DMS153 (cell line): ENCODE results near the gene DUOXA2.
"Not testable (repeated sequence)": the region's sequence is repeated elsewhere in the genome, so short reads cannot be mapped to it uniquely, and the experiment has no call there.

Experiments
- DNase-seq: peaks from one replicate; lab custom pipeline; 2025; lab: John Stamatoyannopoulos, UW

The DUOXA2 gene

DNA sequence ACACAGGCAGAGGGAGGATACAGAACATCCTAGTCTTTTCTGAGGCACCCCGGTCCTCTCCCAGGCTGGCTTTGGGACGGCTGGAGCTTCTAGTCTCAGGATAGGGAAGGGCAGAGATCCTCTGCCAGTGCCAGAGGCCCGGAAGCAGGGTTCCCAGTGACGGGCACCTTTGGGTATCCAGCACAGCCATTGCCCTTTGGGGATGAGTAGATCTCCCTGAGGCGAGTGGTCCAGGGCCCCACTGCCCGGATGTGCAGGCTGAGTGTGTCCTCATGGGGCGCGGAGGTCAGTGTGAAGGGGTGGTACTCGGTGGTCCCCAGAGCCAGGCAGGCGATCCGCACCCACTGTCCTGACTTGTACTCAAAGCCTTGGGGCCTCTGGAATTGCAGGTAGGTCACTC, 18.5 kb upstream of the DUOXA2 start:
- no peak for DNase-seq

DNA sequence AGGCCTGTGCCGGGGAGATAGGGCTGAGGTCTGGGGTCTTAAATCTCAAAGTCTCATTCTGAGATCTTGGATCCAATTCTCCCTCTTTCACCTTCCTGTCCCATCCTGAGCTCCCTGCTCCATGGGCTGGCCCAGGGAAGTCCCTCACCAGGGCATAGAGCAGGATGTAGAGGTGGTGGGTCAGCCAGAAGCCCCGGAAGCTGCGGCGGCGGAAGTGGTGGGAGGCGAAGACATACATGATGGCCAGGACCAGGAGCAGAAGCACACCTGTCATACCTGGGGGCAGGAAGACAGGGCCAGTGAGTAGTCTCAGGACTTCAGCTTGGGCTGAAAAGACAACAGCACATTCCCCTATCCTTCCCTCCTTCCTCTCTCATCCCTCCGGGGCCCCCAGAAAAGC, 16.7 kb upstream of the DUOXA2 start:
- no peak for DNase-seq

DNA sequence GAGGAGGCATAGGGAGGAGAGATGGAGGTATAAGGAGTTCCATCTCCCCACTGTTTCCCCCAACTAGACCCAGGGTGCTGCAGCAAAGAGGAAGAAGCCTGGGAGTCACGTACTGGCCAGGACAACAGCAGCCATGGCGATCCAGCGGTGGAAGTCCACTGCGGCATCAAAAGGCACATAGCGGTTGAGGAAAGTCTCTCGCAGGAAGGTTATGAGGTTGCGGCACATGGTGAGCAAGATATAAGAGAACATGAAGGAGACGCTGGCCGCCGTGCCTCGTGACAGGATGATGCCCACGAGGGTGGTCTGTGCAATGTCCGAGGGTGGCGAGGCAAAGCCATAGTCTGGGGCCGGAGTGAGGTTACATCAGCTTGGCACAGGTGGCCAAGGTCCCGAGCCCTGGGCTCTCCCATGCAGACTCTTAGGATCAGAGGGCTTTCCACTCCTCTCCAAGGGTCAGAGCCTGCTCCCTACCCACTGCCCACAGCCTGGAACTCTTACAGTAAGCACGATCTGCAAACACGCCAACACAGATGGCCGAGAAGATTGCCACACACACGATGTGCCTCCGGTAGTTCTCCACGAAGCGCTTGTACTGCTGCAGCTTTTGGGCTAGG, 14.5 kb upstream of the DUOXA2 start:
- no peak for DNase-seq

DNA sequence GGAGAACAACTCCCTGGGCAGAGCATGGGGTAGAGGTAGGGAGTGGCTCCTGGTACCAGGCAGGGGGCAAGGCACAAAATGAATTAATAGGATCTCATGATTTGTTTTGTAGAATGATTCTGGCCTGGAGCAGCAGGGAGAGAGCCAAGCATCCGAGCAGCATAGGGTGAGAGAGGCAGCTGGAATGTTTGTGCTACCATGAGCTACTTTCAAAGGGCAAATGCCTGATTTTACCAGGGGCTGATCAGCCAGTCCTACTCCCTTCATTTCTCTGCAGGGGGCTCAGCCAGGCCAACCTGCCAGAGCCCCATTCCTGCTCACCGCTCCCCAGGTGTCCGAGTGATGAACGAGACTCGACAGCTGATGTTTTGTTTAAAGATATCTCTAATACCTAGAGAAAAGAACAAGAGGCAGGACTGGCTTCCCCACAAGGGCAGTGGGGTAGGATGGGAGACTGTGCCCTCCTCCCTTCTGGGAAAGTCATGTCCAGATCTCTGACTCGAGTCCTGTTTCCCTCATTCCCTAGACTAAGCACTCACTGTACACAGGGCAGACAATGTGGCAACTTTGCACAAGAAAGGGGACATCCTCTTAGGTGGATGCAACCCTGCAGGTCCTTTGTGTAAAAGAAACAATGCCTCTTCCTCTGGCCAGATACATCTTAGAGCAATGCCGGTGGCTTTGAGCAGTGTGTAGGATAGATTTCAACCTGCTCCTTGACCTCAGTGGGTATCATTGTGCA, 13.1 kb upstream of the DUOXA2 start:
- no peak for DNase-seq

DNA sequence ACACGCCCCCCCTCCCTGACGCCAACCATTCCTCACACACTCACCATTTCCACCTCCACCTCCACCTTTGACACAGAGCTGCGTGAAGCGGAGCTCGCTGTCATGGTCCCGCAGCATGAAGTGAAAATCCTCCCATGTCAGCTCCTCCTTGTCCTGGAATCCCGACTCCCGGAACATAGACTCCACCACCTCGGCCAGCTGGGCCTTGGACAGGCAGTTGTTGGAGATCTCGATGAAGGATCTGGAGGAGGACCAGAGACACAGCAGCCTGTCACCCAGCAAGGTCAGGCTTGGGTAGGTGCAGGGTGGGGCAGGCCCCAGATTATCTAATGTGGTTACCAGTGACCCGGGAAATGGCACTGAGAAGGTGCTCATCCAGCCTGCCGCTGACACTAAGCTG, 12.4 kb upstream of the DUOXA2 start:
- no peak for DNase-seq

DNA sequence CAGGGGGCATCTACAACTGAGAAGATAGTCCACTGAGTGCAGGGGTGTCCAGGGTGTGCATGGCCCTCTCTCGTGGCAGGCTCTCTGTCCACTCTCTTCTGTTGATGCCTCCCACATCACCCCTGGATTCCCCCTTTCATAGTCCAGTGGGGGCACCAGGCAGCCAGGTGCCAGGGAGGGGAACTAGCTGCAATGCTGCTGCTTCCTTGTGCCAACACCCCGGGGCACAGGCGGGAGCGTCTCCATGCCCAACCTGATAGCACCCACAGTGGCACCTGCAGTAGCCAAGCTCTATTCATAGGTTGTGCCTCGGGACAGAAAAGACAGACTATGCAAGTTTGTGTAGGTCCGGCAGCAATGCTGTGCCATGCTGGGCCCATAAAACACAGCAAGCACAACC, 11.9 kb upstream of the DUOXA2 start:
- DNase-seq: no peak

DNA sequence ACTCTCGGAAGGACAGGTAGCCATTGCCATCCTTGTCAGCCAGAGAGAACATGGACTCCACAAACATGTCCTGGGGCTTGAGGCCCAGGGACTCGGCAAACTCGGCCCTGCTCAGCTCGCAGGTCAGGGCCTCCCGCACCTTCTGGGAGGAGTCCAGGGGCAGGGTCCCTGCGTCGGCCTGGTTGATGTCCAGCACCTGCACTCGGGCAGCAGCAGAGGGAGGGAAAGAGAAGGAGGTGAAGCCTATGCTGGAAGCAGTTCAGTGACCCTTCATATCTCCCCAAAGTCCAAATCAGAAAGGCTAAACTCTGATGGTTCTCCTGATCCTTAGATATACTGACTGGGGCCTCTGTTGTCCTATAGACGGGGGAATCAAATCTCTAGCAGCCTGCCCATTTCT, 10.0 kb upstream of the DUOXA2 start:
- not testable (repeated sequence) for DNase-seq

DNA sequence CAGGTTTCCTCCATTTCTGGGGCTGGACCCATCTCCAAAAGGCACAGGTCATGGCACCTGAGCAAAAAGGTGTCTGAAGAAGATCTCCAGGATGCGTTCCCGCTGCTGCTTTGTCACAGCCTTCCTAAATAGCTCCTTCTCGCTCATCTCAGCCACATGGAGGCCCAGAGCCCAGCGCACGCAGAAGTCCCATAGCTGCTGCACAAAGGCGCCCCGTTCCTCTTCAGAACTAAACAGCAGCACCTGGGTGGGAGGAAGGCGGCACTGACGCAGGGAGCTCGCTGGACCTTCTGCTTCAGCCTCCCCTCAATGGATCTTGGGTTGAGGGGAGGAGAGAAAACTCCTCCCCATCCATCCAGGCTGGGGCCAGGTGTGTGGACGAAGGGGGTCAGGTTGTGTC, 8.5 kb upstream of the DUOXA2 start:
- DNase-seq: no peak

DNA sequence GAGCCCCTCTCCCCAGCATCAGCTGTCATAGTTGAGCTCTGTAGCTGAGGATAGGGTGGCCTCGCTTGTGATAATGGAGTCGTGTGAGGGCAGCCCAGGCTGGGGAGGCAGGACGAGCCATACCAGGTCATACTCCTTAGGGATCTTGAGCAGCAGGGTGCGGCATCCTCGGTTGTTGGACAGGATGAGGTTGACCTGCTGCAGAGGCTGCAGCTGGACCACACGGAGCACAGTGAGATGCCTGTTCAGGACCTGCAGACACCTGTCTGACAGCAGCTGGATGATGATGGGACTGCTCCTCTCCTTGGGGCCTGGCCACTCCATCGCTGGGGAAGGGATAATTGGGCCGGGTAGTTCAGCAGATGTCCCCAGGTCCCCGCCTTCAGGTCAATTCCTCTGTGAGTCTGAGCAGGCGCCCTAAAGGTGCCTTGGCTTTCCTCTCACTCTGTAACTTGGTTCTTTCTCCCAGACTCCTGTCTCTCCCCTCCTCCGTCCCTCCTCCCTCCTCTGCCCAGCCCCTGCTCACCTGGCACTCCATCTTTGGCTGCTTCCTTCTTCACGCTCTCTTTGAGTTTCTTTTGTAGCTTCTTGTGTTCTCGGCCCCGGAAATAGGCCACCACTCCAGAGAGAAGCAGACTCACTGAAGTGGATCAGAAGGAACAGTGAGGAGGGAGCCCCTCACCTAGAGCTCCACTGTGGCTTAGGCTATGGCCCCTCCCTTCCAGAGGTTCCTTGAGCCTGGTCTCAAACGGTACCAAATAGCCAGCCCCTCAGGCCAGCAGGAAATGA, 7.9 kb upstream of the DUOXA2 start:
- DNase-seq: no peak

DNA sequence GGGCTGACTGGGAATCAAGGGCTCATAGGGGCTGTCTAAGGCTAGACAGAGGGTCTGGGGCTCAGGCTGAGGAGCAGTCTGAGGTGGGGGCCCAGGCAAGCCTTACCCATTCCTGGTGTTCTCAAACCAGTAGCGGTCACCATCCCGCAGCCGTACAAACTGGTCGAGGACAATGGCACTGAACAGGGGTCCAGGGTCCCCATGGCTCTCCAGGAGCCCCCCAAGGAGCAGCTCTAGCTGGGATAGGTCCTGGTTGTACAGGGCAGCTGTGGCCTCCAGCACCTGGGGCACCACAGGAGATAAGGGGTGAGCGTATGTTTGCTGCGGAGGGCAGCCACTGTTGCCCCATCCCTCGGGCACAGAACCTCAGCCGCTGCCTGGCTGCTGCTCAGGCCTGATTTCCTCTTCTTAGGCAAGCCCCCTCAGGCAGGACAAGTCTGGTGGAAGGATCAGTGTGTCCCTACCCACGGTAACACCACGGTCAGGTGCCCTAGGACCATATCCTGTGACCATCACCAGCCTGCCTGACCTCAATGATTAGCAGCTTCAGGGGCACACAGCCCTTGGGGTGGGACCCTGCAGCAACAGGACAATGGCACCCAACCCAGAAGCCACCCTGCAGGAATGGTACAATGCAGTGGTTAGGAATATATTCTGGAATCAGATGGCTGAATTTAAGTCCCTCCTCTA, 6.0 kb upstream of the DUOXA2 start:
- no peak for DNase-seq

DNA sequence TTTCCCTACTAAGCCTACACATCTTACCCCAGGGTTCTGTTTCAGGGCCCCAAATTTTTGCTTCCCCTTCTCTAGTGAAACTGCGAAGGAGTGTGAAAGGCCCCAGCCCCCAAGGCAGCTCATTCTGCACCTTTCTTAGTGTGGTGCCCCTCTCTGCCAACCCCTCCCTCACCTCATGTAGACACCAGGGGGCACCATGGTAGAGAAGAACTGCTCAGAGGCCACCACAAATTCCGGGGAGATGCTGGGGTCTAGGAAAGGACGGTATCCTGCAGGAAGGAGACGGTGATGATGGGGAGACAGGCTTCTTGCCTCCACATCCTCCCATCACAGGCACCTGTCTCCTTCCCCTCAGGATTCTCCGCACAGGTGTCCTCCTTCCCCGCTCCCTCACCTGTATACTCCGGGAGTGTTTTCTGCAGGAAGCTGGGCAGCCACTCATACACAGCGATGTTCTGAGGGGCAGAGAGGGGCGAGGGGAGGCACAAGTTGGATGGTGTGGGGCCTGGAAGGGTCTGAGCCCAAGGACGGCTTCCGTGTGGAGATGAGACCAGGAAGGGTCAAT, 3.8 kb upstream of the DUOXA2 start:
- no peak for DNase-seq

DNA sequence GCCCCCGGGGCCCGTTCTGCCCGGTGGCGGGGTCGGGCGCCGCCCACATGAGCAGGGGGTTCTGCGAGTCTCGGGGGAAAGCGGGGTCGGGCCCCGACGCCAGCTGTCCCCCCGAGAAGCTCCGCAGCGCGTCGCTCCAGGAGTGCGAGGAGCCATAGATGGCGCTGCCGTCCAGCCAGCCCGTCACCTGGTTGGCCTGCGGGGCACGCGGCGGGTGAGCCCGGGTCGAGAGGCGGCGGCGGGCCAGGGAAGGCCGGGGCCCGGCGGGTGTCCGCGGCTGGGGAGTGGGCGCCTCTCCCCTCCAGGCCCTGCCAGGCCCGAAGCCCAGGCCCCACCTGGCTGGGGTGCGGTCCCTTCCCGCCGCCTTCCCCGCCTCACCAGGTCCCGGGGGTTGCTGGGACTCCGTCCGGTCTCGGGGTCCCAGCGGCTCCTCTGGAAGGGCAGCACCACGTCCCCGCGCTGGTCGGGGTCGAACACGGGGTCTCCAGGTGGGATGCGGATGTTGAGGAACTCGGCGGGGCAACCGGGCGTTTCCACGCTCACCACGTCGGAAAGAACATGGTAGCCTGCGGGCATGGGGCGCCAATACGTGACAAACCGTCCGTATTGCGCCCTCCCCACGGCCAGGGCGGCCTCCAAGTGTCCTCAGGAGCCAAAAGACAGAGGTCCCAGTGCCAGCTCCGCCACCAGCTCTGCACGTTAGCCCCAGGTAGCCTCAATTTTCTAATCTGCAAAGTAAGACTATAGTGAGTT, 2.6 kb upstream of the DUOXA2 start:
- DNase-seq: no peak

DNA sequence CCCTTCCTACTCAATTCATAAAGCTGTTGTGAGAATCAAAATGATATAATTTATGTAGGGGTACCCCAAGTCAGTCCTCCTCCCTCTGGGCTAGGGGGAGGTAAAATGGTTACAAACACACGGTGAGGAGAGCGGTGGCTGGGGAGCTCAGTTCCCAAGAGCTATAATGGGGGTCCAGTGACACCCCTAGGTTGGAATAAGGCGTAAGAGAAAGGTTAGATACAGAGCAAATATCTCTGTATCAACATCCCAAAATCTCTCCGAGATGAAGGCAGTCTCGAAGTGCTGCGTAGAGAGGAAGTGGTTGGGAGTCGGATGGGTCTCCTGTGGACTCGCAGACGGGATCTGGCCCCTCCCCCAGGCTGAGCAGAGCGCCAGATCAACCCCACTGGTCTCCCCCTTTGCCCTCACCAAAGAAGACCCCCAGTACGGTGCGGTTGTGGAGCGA, 2.0 kb upstream of the DUOXA2 start:
- DNase-seq: no peak

DNA sequence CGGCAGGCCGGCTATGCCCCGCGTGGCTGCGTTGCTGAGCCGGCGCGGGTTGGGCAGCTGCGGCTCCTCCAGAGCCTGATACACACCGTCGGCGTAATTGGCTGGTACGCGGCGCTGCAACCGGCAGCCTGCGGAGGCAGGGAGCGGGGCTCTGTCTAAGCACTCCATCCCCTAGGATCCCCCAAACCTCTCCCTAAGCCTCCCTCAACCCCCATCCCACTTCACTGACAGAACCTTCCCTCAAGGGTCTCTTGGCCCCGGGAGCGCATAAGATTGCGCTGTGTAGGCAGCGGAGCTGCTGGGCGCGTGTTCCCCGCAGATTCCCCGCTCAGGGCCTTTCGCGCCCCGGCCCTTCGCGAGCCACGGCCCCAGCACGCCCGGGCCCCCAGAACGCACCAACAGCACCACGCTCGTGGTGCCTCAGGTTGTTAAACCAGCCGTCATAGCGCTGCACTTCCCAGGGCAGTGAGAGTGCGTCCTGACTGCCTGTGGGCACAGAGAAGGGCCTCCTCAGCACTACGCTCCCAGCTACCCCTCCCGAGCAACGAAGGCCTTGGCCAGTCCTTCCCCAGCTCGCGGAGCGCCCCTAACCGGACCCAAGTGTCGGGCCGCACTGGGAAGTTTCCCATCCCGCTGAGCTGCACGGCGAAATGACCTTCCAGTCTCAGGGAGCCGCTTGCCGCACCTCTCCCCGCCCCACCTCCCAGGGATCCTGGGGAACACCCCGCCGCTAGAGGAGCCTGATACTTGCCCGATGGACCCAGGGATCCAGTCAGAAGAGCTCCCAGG, 1.3 kb upstream of the DUOXA2 start:
- DNase-seq: no peak

DNA sequence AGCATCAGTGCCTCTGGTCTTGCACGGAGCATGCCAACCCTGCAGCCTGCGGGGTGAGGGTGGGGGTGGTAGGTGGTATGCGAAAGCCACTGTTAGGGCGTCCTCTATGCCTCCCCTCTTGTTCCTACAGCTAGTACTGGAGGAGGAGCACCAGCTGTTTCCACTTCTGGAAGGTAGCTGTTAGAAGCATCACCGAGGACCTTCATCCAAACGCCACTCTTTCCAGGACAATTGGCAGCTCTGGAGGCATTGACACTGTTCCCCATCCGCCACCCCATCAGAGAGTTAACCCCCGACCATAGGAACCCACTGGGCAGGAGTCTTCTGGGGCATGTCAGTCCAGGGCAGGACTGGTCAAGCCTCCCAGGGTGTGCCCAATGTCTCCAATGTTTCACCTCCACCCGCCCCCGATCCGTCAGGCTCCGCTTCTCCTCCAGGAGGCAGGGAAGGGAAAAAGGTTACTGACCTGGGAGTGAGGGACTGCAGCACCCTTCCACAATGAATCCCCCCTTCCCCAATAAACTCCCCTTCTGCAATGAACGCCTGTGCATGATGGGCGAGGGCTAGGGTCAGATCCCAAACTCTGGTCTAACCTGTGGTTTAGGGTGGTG, 641 bp upstream of the DUOXA2 start:
- DNase-seq: no peak

DNA sequence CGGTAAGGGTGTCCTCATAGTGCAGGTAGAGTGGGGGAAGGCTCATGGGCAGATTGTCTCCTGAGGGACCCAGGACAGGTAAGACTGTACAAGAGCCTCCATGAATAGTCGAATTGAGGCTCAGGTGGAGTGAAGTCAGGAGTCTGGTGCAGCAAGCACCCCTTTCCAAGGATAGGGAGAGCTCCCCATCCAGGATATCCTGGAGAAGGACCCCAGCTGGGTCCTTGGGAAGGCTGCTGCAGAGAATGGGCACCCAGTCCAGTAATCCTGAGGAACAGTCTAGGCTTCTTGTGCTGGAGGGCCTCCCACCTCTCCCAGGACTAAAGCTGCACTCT, 592 bp downstream of the DUOXA2 start:
- no peak for DNase-seq

DNA sequence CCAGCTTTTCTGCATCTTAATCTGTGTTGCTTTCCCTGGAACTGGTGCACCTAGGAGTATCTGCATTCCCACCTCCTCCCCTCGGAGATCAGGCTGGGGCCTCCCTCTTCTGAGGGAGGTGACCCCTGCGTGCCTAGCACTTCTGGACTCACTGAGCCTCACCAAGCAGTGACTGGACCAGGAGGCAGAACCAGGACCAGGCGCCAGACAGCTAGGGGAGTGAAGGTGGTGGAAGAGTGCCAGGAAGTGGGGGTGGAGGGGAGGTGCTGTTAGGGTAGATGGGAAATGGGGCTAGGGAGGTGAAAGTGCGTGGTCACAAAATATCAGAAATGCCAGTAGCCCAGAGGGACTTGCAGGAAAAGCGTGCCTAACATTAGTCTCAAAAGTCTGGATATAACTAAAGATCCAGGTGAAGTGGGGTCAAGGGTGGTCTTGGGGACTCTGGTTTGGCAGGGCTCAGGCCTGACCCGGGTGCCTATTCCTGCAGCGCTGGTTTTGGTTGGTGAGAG, 1.2 kb downstream of the DUOXA2 start:
- no peak for DNase-seq

DNA sequence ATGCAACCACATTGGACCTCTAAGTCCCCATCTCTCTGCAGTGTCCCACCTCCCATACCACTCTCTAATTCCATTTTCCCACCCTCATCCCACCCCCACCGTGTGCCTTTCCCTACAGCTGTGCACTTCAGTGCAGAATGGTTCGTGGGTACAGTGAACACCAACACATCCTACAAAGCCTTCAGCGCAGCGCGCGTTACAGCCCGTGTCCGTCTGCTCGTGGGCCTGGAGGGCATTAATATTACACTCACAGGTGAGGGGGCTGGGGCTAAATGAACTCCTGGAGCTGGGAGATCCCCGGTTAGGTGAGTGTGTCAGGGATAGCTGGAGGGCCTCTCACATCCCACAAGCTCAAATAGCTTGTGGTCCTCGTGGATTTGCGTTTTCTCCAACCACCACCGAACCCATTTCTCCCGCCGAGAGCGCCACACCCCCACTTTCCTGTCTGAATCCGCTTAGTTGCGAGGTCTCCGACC, 1.9 kb downstream of the DUOXA2 start:
- DNase-seq: no peak

DNA sequence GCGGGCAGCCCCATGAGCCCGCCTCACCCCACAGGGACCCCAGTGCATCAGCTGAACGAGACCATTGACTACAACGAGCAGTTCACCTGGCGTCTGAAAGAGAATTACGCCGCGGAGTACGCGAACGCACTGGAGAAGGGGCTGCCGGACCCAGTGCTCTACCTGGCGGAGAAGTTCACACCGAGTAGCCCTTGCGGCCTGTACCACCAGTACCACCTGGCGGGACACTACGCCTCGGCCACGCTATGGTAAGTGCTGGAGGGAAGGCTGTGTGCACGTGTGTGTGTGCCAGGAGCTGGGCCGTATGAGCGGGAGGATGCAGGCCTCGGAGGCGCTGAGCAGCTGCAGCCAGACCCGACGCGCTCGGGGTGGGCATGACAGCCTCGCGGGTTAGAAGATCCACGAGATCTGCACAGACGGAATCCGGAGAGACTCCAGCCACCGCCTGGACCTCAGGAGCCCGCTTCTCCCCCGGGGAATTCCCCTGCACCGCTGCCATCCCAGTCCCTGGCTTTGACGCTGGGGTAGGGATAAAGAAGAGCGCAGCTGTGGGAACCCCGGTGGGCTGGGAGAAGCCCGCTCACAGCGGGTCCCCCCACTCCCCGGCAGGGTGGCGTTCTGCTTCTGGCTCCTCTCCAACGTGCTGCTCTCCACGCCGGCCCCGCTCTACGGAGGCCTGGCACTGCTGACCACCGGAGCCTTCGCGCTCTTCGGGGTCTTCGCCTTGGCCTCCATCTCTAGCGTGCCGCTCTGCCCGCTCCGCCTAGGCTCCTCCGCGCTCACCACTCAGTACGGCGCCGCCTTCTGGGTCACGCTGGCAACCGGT, 2.6 kb downstream of the DUOXA2 start:
- no peak for DNase-seq
